HAP-1 (cell line): ENCODE results near the gene SNRNP35.
A peak's percentile ranks its signal among the peaks of the same experiment; 100 is the strongest.
"Not testable (repeated sequence)": the region's sequence is repeated elsewhere in the genome, so short reads cannot be mapped to it uniquely, and the experiment has no call there.

ENCODE experiments used
- DNase-seq, 2 experiments: peaks; one replicate each; pipeline ENCODE4 v3.0.0-alpha.2; 2016 to 2020; ENCODE audit warnings: low spot score in 2 of 2
- H3K27me3 ChIP-seq: fragments of 250-450 bp; sonication (Bioruptor Pico); 2 replicates; pipeline ENCODE4 v1.5.1; 2020; ENCODE audit warnings: low read depth, mild to moderate bottlenecking, moderate library complexity
- H3K36me3 ChIP-seq: fragments of 250-450 bp; sonication (Bioruptor Pico); replicated peaks from 2 replicates; pipeline ENCODE4 v1.5.1; 2020; ENCODE audit warnings: mild to moderate bottlenecking
- H3K4me1 ChIP-seq: fragments of 250-450 bp; sonication (Bioruptor Pico); 2 replicates; pipeline ENCODE4 v1.5.1; 2020; ENCODE audit warnings: mild to moderate bottlenecking
- H3K4me3 ChIP-seq: fragments of 250-450 bp; sonication (Bioruptor Pico); 2 replicates; pipeline ENCODE4 v1.5.1; 2020; ENCODE audit warnings: mild to moderate bottlenecking, moderate library complexity
- H3K9me3 ChIP-seq: fragments of 250-450 bp; sonication (Bioruptor Pico); 2 replicates; pipeline ENCODE4 v1.5.1; 2020; ENCODE audit warnings: mild to moderate bottlenecking, moderate library complexity
- in situ Hi-C: fragments of 300-500 bp; cut with MboI; formaldehyde crosslinking; loops from 3 replicates; pipeline ENCODE4 v1.14.3; 2020; ENCODE audit warnings: low sequenced_read_pairs, inconsistent platforms, mixed read lengths

SNRNP35 gene

DNA sequence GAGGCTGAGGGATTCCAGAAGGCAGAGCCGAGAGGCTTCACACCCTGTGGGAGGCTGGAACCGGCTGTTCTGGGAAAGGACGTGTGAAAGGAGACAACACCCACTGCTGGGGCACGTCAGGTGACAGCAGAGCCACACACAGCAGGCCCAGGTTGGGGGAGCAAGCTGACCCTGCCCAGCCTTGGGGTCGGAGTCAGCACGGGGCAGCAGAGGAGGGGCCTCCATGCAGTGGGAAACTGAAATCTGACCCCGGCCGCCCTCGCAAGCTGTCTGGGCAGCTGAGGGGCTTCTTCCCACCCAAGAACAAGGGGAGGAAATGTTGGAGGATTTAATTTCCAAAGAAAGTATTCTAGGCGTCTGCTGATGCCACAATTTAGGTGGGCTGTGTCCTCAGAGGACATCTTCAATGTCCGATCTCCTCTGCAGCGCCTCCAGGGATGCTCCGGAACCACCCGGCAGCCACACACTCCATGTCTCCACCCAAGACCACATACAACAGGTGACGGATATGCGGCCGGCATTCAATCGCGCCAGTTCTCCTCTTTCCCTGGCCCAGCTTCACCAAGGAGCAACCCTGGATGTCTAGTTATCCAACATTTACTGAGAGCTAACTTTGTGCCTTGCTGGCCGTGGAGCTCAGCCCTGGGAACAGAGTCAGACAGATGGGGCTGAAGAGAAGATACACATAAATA lies 30.7 kb downstream of the SNRNP35 start:
- Histone ChIP-seq H3K36me3 (peaks cover 9% of the 10 kb centered on the region), H3K9me3 (no peaks in the 10 kb centered on the region), H3K27me3 (no peaks in the 10 kb centered on the region), H3K4me1 (peaks cover 13% of the 10 kb centered on the region), H3K4me3 (no peak overlapping the region)
- in situ Hi-C loops: no loop called here
- DNase-seq: no peak

DNA sequence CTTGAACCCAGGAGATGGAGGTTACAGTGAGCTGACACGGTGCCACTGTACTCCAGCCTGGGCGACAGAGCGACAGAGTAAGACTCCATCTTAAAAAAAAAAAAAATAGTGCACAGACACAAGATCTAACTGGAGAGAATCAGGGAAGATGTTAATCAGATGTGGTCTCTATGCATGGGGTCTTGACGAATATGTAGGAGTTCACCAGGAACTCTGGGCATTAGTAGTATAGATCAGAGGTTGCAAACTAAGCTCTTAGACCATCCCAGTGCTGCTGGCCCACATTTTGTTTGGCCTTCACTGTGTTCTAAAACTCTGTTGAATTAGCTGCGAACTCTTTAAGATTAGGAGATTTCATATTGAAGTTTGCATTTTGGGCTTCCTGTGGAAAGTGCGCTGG lies 31.6 kb downstream of the SNRNP35 start:
- H3K9me3 ChIP-seq: no peaks in the 10 kb centered on the region
- DNase-seq: no peak
- in situ Hi-C loops: no loop called here
- H3K4me3 ChIP-seq: no peak overlapping the region
- peaks cover 3% of the 10 kb centered on the region; the same call in 1 of the 2 replicates for H3K36me3 ChIP-seq
- no peaks in the 10 kb centered on the region for H3K27me3 ChIP-seq
- H3K4me1 ChIP-seq: peaks cover 13% of the 10 kb centered on the region

DNA sequence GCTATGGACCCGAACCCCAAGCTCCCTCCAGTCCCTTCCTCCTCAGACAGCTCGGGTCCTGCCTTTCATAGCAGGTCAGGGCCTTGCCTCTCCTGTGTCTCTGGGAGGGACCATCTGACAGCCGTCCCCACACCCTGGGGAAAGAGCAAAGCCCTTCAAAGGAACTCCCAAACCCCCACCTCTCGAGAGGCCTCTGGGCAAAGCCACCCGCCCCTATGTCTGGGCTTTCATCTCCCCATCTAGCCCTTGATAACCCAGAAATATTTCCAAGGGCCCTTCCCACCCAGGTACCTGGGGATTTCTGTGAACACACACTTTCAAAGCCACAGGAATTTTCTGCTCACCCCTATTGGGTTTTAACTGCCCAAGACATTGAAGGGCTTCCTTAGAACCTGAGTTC lies 32.1 kb downstream of the SNRNP35 start:
- no peak overlapping the region for H3K4me3 ChIP-seq
- H3K9me3 ChIP-seq: no peaks in the 10 kb centered on the region
- DNase-seq: no peak
- H3K27me3 ChIP-seq: no peaks in the 10 kb centered on the region
- H3K36me3 ChIP-seq: peaks cover under 1% of the 10 kb centered on the region; the same call in 1 of the 2 replicates
- H3K4me1 ChIP-seq: peaks cover 13% of the 10 kb centered on the region
- in situ Hi-C loops: no loop called here

DNA sequence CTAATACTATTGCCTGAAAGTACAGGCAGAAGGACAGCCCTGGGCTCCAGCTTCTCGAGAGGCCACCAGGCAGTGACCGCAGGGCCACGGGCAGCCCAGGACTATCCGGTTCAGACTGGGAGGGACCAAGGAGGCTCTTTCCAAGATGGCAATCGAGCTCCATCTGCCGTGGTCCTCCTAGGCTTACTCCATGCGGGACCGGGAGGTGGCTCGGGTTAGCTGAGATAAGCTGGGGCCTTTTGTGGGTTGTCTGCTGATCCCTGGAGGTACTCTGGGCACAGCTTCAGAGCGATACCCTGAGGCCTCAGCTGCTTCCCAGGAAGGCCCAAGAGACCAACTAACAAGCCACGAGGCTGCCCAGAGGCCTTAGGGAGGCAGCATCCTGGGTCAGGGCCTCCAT lies 33.1 kb downstream of the SNRNP35 start:
- no peak overlapping the region for H3K4me3 ChIP-seq
- H3K27me3 ChIP-seq: no peaks in the 10 kb centered on the region
- peaks cover under 1% of the 10 kb centered on the region; the same call in 1 of the 2 replicates for H3K36me3 ChIP-seq
- DNase-seq: no peak
- H3K4me1 ChIP-seq: peaks cover 13% of the 10 kb centered on the region
- H3K9me3 ChIP-seq: no peaks in the 10 kb centered on the region
- in situ Hi-C loops: no loop called here

DNA sequence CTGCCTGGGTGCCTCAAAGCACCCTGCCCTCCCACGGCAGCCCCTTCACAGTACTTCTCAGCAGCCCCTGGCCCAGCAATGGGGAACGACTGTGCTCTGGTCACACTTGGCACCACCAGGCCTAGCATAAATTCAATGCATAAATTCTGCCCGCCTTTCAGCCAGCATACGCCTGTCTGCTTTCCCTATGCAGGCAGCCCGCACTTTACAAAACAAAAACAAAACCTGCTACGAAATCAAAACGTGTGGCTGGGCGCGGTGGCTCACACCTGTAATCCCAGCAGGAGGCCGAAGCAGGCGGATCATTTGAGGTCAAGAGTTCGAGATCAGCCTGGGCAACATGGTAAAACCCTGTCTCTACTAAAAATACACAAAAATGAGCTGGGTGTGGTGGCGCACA lies 33.5 kb downstream of the SNRNP35 start:
- in situ Hi-C loops: no loop called here
- no peak for DNase-seq
- Histone ChIP-seq H3K27me3 (no peaks in the 10 kb centered on the region), H3K4me3 (no peak overlapping the region), H3K9me3 (no peaks in the 10 kb centered on the region), H3K4me1 (peaks cover 13% of the 10 kb centered on the region), H3K36me3 (peaks cover 5% of the 10 kb centered on the region; the same call in 1 of the 2 replicates)

DNA sequence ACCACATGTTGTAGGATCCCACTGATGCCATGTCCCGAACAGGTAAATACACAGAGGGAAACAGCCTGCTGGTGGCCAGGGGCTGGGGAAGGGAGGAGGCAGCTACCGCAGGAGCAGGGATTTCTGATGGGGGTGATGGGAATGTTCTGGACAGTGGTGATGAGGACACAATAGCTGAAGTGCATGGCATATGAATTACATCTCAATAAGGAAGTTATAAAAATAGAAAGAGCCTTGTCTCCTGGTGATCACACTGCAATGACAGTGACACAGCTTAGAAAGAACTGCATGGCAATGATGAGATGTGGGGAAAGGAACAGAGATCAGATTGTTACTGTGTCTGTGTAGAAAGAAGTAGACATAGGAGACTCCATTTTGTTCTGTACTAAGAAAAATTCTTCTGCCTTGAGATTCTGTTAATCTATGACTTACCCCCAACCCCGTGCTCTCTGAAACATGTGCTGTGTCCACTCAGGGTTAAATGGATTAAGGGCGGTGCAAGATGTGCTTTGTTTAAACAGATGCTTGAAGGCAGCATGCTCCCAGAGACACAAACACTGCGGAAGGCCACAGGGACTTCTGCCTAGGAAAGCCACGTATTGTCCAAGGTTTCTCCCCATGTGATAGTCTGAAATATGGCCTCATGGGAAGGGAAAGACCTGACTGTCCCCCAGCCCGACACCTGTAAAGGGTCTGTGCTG lies 34.5 kb downstream of the SNRNP35 start:
- DNase-seq: peak in 1 of 2 experiments; percentile 38
- H3K36me3 ChIP-seq, H3K9me3 ChIP-seq, H3K4me3 ChIP-seq, in situ Hi-C loops, H3K27me3 ChIP-seq: not testable (repeated sequence)
- peaks cover 13% of the 10 kb centered on the region for H3K4me1 ChIP-seq

DNA sequence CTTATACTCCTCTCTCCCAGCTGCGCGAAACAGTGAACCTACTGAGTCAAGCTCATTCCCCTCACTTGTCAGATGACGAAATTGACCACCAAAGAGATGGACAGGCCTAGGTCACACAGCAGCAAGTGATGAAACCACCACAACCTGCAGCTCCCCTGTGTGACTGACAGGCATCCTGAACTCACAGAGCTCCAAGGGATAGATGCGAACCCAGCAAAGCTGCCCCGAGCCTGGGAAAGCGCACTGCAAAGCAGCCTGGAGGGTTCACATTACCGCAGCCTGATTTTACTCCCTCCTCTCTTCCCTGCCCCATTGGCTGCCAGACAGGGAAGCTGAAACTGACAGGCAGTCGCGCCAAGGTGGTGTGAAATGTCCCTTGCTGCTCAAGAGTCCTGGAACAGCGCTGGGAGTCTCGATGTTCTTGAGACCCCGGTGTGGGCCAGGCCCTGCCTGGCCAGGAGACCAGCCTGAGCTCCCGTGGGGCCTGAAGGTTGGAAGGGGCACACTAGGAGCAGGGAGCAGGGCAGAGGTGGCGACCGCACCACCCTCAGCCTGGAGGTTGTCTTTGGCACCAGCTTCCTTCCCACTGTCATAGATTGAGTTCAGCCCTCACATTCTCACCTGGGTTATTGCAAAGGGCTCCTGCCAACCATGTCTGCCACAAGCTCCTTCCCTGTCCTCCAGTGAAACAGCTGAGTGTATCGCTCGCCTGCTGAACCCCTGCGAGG lies 36.3 kb downstream of the SNRNP35 start:
- Histone ChIP-seq H3K4me3 (no peak overlapping the region), H3K36me3 (peaks cover 19% of the 10 kb centered on the region), H3K4me1 (peaks cover 13% of the 10 kb centered on the region), H3K9me3 (no peaks in the 10 kb centered on the region), H3K27me3 (no peaks in the 10 kb centered on the region)
- in situ Hi-C loops: no loop called here
- no peak for DNase-seq

DNA sequence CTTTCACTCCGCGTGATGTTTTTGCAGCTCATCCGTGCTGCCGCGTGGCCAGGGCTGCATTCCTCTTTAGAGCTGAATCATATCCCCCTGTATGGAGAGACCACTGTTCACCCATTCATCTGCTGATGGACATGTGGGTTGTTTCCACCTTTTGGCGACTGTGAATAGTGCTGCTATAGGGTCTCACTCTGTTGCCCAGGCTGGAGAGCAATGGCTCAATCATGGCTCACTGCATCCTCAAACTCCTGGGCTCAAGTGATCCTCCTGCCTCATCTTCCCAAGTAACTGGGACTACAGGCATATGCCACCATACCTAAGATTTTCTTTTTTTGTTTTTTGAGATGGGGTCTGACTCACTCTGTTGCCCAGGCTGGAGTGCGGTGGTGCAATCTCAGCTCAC lies 39.1 kb downstream of the SNRNP35 start:
- in situ Hi-C loops: no loop called here
- no peaks in the 10 kb centered on the region for H3K9me3 ChIP-seq
- no peak for DNase-seq

DNA sequence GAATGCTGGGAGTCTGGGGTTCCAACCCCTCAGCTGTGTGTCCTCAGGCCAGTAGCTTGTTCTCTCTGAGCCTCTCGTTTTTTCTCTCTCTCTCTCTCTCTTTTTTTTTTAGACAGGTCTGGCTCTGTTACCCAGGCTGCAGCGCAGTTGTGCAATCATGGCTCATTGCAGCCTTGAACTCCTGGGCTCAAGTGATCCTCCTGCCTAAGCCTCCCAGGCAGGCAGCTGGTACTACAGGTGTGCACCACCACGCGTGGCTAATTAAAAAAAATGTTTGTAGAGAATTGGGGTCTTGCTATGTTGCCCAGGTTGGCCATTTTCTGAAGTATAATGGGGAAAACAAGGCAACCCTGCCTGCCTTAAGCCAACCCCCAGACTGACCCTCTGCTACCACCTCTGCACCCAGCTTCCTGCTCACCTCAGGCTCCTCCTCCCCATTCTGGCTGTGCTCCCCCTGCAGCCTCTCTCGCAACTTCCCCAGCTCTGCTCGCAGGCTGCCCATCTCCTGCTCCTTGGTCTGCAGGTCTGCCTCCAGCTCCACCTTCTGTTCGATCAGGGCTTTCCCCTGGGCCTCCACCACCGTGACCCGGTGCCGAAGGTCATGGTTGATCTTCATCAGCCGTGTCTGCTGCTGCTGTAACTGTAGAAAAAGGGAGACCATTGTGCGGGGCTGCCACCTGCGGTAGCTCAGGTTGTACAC lies 40.3 kb downstream of the SNRNP35 start:
- in situ Hi-C loops: no loop called here
- H3K4me3 ChIP-seq: no peak overlapping the region
- no peaks in the 10 kb centered on the region for H3K27me3 ChIP-seq
- no peaks in the 10 kb centered on the region for H3K9me3 ChIP-seq
- DNase-seq: no peak
- H3K36me3 ChIP-seq: peaks cover 19% of the 10 kb centered on the region
- peaks cover 7% of the 10 kb centered on the region for H3K4me1 ChIP-seq

More for the DNA sequence above, 39.1 kb downstream of the SNRNP35 start:
- H3K36me3 ChIP-seq: peaks cover 19% of the 10 kb centered on the region
- H3K4me1 ChIP-seq: peaks cover 13% of the 10 kb centered on the region
- H3K27me3 ChIP-seq: no peaks in the 10 kb centered on the region
- no peak overlapping the region for H3K4me3 ChIP-seq

DNA sequence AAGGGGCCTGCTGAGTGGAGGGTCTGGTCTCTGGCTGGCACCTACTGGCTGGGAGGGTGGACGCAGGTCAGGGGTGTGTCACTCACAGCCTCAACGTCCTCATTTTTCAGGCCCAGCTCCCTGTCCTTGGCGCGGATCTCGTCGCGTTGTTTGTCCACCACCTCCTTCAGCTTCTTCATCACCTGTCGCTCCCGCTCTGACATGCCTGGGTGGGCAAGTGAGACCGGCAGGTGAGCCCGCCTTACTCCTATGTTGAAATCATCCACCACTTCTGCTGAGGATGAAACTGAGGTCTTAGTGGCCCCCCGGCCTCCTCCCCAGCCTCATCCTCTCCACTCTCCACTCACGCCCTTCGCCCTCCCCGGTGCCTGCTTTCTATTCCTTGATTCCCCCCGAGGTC lies 41.4 kb downstream of the SNRNP35 start:
- no peaks in the 10 kb centered on the region for H3K27me3 ChIP-seq
- H3K4me3 ChIP-seq: no peak overlapping the region
- in situ Hi-C loops: no loop called here
- peaks cover 4% of the 10 kb centered on the region for H3K4me1 ChIP-seq
- peaks cover 19% of the 10 kb centered on the region for H3K36me3 ChIP-seq
- no peaks in the 10 kb centered on the region for H3K9me3 ChIP-seq
- DNase-seq: no peak

DNA sequence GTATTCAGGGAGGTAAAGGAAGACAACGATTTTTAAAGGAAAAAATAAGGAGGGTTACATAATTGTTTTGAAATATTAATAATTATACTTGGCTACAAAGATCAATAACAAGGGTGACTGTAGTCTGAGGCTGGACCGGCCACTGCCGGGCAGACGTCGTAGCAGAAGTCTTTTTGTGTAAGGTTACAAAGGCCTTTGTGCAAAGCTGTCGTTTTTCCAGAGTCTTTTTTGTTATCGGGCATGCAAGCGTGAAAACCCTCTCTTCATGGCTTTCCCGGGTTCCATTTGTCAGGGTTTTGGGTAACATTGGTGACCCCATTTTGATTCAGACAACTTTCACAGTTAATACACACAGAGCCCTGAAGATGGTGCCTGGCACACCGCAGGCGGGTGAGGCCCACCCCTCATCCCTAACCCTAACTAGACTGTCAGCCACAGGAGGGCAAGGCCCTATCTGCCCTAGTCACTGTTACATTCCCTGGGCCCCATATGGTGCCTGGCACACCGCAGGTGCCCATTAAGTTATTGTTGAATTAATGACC lies 44.3 kb downstream of the SNRNP35 start:
- Histone ChIP-seq H3K9me3 (no peaks in the 10 kb centered on the region), H3K4me3 (no peak overlapping the region), H3K27me3 (no peaks in the 10 kb centered on the region), H3K4me1 (peaks cover 4% of the 10 kb centered on the region), H3K36me3 (peaks cover 12% of the 10 kb centered on the region)
- no peak for DNase-seq
- in situ Hi-C loops: no loop called here

DNA sequence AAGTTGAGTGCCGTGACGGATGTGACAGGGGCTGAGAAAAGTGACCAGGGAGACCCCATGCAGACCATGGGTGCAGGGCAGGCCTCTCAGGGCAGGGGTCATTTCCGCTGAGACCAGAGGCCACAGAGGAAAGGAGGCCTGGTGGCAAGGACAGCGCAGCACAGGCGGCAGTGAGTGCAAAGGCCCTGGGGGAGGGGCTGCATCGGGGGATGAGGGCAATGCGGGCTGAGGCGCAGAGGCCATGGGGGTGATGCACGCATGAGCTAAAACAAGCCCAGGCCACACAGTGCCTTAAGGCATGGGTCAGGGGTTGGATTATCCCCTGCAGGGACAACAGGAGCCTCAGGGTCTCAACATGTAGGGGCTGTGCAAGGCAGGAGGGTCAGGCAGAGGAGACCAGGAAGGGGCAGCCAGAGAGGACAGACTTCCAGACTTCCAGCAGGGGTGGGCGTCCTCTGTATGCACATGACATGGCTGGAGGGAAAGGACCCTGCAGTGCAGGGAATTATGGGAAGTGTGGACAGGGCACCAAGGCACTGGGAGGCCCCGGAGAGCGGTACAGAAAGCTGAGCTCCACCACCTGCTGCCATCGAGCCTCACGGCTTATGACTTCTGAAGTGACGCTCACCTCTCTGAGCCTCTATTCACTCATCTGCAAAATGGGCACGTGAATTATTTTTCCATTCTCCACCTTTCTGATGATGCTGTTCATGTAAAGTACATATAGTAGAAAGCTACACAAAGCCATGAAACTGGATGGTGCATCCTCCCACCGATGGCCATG lies 48.3 kb downstream of the SNRNP35 start:
- H3K4me1 ChIP-seq: peaks cover 4% of the 10 kb centered on the region
- H3K9me3 ChIP-seq: no peaks in the 10 kb centered on the region
- H3K36me3 ChIP-seq: peaks cover 3% of the 10 kb centered on the region
- H3K27me3 ChIP-seq: no peaks in the 10 kb centered on the region
- no peak overlapping the region for H3K4me3 ChIP-seq
- in situ Hi-C loops: no loop called here
- DNase-seq: no peak

DNA sequence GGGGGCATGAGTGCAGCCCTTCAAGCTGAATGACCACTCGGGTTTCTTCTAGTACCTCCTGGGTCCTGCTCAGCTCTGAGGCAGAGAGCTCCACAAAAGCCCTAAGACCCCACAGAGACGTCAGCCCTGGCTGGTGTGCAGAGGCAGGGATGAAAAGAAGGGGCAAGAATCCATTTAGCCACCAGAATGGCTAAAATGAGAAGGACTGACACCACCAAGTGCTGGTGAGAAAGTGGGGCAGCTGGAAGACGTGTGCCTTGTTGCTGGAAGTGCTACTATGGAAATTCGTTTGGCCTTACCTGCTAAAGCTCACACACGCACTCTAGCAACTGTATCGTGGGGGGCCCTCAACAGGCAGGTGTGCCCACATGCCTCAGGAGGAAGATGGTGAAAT lies 48.9 kb downstream of the SNRNP35 start:
- H3K9me3 ChIP-seq: no peaks in the 10 kb centered on the region
- no peaks in the 10 kb centered on the region for H3K27me3 ChIP-seq
- no peak overlapping the region for H3K4me3 ChIP-seq
- DNase-seq: no peak
- H3K4me1 ChIP-seq: peaks cover 4% of the 10 kb centered on the region
- in situ Hi-C loops: no loop called here
- peaks cover 3% of the 10 kb centered on the region for H3K36me3 ChIP-seq
